ENCODE results near the gene SUCO. TPM values are rescaled to one million over a fixed set of nuclear protein-coding genes. Genes with fewer than 3 reads are reported as not detected.

SUCO gene
- polyA plus RNA-seq, 1 donor (not counting 4 experiments of a cell fraction or from before 2014, with no cell fraction given) = 13.8 TPM

DNA sequence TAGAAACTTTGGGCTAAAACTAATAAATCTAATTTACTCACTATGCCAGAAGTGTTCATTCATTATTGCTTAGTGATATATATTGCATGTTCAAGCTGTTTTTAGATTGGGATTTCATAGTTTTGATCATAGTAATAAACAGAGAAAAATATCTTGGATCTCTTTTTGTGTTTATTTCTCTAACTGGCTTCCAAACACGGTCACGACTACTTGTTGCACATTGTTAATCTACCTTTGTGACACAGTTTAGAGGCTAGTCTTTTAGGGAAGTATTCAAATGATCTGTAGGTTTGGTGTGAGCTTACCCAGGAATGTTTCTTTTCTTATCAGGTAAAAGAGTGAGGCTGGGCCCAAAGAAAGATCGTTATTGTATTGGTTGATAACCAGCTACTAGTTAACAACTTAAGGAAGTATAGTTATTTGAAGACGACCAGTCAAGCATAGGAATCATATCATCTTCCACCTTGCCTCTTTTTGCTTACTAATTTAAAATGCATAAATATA is 75.2 kb downstream of the SUCO start:
- H3K4me1 ChIP-seq (ENCODE audit: control insufficient read depth, extremely low read depth, insufficient read depth, low read length) = peaks cover 5% of the 10 kb centered on the region
- no peaks in the 10 kb centered on the region for H3K79me2 ChIP-seq (ENCODE audit: control insufficient read depth, insufficient read depth, low read length)
- peaks cover 0 to 4% of the 10 kb centered on the region in 2 experiments for H3K36me3 ChIP-seq (ENCODE audit: control insufficient read depth in 2 of 2, extremely low read depth in 1 of 2, insufficient read depth in 2 of 2, low read length in 2 of 2)
- FAIRE-seq = no peak
- H3K9me3 ChIP-seq (ENCODE audit: control insufficient read depth, low read depth, low read length) = no peaks in the 10 kb centered on the region
- H3K27me3 ChIP-seq (ENCODE audit: control insufficient read depth, extremely low read depth, insufficient read depth, low read length) = no peaks in the 10 kb centered on the region
- DNase-seq (ENCODE audit: low read depth, low spot score) = no peak
- no peak overlapping the region for H3K4me2 ChIP-seq (ENCODE audit: control insufficient read depth, extremely low read depth, insufficient read depth, low read depth, low read length)
- H4K20me1 ChIP-seq (ENCODE audit: control insufficient read depth, extremely low read depth, insufficient read depth, low read length) = no peaks in the 10 kb centered on the region
- no peak overlapping the region for H2AFZ ChIP-seq (ENCODE audit: control insufficient read depth, low read length)
- dilution Hi-C loops (cut with MboI; ENCODE audit: extremely low pct_ligation_motif_present, low sequenced_read_pairs) = loop anchor here (25.0 kb wide), 1 partner anchor 104 kb away; no protein-coding TSS in a partner anchor
- no peak overlapping the region for H3K27ac ChIP-seq (ENCODE audit: control insufficient read depth, insufficient read depth, low read length)
- H3K9me1 ChIP-seq (ENCODE audit: control insufficient read depth, extremely low read depth, insufficient read depth, low read length) = no peaks in the 10 kb centered on the region
- no peak overlapping the region for H3K9ac ChIP-seq (ENCODE audit: control insufficient read depth, extremely low read depth, insufficient read depth, low read length)
- H3K4me3 ChIP-seq (ENCODE audit: control insufficient read depth in 2 of 3, extremely low read depth in 1 of 3, insufficient read depth in 2 of 3, low read depth in 1 of 3, low read length in 3 of 3) = no peak overlapping the region
- no peak for TF ChIP-seq EZH2 (IDR thresholded peaks at IDR 0.05; ENCODE audit: low read length)
- TF ChIP-seq, protein P1, sequence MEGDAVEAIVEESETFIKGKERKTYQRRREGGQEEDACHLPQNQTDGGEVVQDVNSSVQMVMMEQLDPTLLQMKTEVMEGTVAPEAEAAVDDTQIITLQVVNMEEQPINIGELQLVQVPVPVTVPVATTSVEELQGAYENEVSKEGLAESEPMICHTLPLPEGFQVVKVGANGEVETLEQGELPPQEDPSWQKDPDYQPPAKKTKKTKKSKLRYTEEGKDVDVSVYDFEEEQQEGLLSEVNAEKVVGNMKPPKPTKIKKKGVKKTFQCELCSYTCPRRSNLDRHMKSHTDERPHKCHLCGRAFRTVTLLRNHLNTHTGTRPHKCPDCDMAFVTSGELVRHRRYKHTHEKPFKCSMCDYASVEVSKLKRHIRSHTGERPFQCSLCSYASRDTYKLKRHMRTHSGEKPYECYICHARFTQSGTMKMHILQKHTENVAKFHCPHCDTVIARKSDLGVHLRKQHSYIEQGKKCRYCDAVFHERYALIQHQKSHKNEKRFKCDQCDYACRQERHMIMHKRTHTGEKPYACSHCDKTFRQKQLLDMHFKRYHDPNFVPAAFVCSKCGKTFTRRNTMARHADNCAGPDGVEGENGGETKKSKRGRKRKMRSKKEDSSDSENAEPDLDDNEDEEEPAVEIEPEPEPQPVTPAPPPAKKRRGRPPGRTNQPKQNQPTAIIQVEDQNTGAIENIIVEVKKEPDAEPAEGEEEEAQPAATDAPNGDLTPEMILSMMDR (optimal IDR thresholded peaks at IDR 0.05 in 1 of 3, IDR thresholded peaks at IDR 0.05 in 1 of 3, conservative IDR thresholded peaks at IDR 0.05 in 1 of 3; ENCODE audit: extremely low read depth in 1 of 3, insufficient read depth in 2 of 3, low read length in 3 of 3) = no peak

DNA sequence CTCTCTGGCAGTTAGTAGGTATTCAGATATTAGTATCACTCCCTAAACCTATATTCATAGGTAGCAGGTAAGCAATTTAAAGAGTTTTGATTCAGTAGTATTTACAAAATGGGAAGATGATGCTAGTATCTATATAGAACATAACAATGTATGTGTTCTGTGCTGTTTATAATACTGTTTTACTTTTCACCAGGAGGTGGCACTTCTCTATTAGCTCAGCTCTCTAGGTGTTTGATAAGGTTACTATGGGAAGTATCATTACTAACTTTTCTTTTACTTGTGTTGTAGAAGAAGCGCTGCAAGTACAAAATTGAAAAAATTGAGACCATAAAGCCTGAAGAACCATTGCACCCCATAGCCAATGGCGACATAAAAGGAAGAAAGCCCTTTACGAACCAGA is 76.6 kb downstream of the SUCO start:
- Histone ChIP-seq H3K9me1 (ENCODE audit: control insufficient read depth, extremely low read depth, insufficient read depth, low read length) (no peaks in the 10 kb centered on the region), H3K4me1 (ENCODE audit: control insufficient read depth, extremely low read depth, insufficient read depth, low read length) (peaks cover 5% of the 10 kb centered on the region), H4K20me1 (ENCODE audit: control insufficient read depth, extremely low read depth, insufficient read depth, low read length) (no peaks in the 10 kb centered on the region), H3K9ac (ENCODE audit: control insufficient read depth, extremely low read depth, insufficient read depth, low read length) (no peak overlapping the region), H3K4me3 (ENCODE audit: control insufficient read depth in 2 of 3, extremely low read depth in 1 of 3, insufficient read depth in 2 of 3, low read depth in 1 of 3, low read length in 3 of 3) (no peak overlapping the region), H3K27ac (ENCODE audit: control insufficient read depth, insufficient read depth, low read length) (no peak overlapping the region), H3K4me2 (ENCODE audit: control insufficient read depth, extremely low read depth, insufficient read depth, low read depth, low read length) (no peak overlapping the region), H3K79me2 (ENCODE audit: control insufficient read depth, insufficient read depth, low read length) (no peaks in the 10 kb centered on the region), H3K36me3 (ENCODE audit: control insufficient read depth in 2 of 2, extremely low read depth in 1 of 2, insufficient read depth in 2 of 2, low read length in 2 of 2) (no peaks in the 10 kb centered on the region), H3K27me3 (ENCODE audit: control insufficient read depth, extremely low read depth, insufficient read depth, low read length) (no peaks in the 10 kb centered on the region), H2AFZ (ENCODE audit: control insufficient read depth, low read length) (no peak overlapping the region), H3K9me3 (ENCODE audit: control insufficient read depth, low read depth, low read length) (no peaks in the 10 kb centered on the region)
- FAIRE-seq (peak; percentile 32), DNase-seq (ENCODE audit: low read depth, low spot score) (no peak)
- TF ChIP-seq, protein P1 (optimal IDR thresholded peaks at IDR 0.05 in 1 of 3, IDR thresholded peaks at IDR 0.05 in 1 of 3, conservative IDR thresholded peaks at IDR 0.05 in 1 of 3; ENCODE audit: extremely low read depth in 1 of 3, insufficient read depth in 2 of 3, low read length in 3 of 3) = peak in 2 of 3 experiments; percentile 20 to 30
- no peak for TF ChIP-seq EZH2 (IDR thresholded peaks at IDR 0.05; ENCODE audit: low read length)
- dilution Hi-C loops (cut with MboI; ENCODE audit: extremely low pct_ligation_motif_present, low sequenced_read_pairs) = loop anchor here (25.0 kb wide), 1 partner anchor 103 kb away; no protein-coding TSS in a partner anchor

Data from keratinocyte (primary cell).